Measurements from ENCODE around the gene NOG.

DNA sequence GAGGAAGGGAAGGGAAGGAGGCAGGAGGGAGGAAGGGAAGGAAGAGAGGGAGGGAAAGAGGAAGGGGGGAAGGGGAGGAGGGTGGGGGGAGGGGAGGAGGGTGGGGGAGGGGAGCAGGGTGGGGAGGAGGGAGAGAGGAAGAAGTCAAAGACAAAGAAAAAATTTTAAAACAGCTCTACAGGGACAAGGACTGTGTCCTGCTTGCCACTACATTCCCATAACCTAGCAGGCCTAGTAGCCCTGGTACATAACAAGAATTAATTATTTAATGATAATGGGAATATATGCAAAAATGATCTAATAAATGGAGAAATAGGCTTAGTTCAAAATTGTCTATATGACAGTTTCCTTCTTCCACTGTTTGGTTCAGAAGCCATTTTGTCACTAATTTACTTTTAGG, 47.6 kb upstream of the NOG start:
- TF ChIP-seq, protein P1, sequence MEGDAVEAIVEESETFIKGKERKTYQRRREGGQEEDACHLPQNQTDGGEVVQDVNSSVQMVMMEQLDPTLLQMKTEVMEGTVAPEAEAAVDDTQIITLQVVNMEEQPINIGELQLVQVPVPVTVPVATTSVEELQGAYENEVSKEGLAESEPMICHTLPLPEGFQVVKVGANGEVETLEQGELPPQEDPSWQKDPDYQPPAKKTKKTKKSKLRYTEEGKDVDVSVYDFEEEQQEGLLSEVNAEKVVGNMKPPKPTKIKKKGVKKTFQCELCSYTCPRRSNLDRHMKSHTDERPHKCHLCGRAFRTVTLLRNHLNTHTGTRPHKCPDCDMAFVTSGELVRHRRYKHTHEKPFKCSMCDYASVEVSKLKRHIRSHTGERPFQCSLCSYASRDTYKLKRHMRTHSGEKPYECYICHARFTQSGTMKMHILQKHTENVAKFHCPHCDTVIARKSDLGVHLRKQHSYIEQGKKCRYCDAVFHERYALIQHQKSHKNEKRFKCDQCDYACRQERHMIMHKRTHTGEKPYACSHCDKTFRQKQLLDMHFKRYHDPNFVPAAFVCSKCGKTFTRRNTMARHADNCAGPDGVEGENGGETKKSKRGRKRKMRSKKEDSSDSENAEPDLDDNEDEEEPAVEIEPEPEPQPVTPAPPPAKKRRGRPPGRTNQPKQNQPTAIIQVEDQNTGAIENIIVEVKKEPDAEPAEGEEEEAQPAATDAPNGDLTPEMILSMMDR (IDR thresholded peaks at IDR 0.05; ENCODE audit: extremely low read depth in 1 of 2, insufficient read depth in 1 of 2, low read depth in 1 of 2, low read length in 2 of 2): no peak
- TF ChIP-seq JUN (IDR thresholded peaks at IDR 0.05; ENCODE audit: borderline replicate concordance, insufficient read depth, insufficient read length, low read depth): no peak
- TF ChIP-seq EZH2 (IDR thresholded peaks at IDR 0.05; ENCODE audit: borderline replicate concordance, low read depth, low read length, severe bottlenecking): no peak
- TF ChIP-seq MYC (IDR thresholded peaks at IDR 0.05; ENCODE audit: low read depth, low read length): no peak
- TF ChIP-seq POLR2AphosphoS5 (IDR thresholded peaks at IDR 0.05; ENCODE audit: insufficient read depth, low read depth, low read length): no peak
- TF ChIP-seq POLR2A (IDR thresholded peaks at IDR 0.05; ENCODE audit: low read depth, low read length): no peak
- TF ChIP-seq, protein P2, sequence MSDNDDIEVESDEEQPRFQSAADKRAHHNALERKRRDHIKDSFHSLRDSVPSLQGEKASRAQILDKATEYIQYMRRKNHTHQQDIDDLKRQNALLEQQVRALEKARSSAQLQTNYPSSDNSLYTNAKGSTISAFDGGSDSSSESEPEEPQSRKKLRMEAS (IDR thresholded peaks at IDR 0.05; ENCODE audit: insufficient read depth, insufficient read length): no peak
- no peak for TF ChIP-seq FOS (IDR thresholded peaks at IDR 0.05; ENCODE audit: borderline replicate concordance, insufficient read depth, low read length)
- TF ChIP-seq GATA2 (IDR thresholded peaks at IDR 0.05; ENCODE audit: insufficient read depth, insufficient read length, low read depth, low read length): no peak

Measured in endothelial cell of umbilical vein (primary cell).